Stimulated activated CD8-positive, alpha-beta memory T cell treated with anti-CD3 and anti-CD28 coated beads, Interleukin-7, amount 100 ng/mL, for 48 hours (primary cell): ENCODE results near the gene ATP8A2.
A peak's percentile ranks its signal among the peaks of the same experiment; 100 is the strongest.

Source experiments
- DNase-seq, 2 donors: peaks; one replicate each; pipeline ENCODE4 v3.0.0-alpha.2; 2020; ENCODE audit warnings: low read depth in 1 of 2; ENCODE audit errors: extremely low read depth in 1 of 2

The ATP8A2 gene

DNA sequence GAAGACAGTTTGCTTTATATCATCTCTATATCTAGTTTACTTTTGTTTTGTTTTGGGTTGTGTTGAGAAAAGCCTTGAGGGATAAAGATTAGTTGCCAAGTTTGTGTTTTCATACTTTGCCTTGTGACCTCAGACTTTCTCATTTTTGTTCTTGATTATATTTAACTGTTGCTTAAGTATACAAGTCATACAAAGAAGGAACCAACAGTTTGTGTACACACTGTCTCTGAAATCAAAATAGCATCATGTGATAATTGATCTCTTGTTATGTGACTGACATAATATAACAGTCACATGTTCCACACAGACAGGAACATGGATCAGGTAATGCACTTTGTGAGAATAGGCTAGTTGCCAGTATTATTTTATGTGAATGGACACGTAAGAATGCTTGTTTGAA lies 609.3 kb downstream of the ATP8A2 start:
- DNase-seq, result no peak

DNA sequence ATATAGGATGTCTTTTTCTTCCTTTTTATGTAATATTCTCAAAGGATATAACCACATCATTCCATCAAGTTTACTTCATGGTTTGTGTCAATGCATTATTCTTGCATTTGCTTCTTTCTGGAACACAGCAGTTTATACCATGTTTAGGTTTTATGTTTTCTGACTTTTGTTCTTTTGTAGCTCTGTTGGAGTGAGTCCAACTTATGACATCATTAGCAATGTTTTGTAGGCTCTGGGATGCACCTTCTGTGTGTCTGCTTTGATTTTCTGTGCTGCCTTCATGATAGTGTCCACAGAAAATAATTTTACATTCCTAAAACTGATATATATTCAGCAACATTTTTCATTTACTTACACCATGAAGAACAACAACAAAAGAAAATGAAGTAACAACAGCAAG lies 611.1 kb downstream of the ATP8A2 start:
- DNase-seq, result no peak

DNA sequence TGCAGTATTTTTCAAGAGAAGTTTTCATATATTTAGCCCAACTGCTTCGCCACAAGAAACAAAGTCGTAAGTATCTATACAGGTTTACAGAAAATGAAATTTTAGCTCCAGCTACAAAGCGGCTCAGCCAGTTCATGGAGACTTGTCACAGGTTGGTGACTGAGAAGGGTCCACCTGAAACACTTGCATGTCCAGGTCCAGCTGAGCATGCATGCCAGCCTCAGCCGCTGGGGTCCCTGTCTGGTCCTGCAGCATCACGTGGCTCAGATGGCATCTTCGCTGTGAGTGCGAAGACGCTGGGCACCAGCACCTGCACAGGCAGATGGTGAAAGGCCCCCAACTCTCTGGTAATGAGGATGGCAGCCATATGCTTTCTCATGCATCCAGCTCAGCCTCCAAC lies 616.2 kb downstream of the ATP8A2 start:
- DNase-seq, result no peak

DNA sequence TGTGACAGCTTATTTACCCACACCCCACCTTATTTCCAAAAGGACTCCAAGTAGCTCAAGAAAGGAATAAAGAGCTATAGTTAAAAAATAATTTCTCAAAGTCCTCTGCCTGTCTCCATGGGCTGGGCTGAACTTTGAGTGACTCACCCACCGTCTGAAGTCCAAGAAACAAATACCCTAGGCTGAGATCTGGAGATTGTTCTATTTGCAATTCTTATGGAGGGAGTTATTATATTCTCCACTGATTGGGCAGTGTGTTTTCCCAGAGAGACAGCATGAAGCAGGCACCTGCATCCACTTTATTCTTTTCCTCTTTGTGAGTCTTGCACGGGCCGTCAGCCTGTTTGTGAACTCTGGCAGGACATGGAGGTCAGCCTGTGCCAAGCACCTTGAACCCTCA lies 616.9 kb downstream of the ATP8A2 start:
- no peak for DNase-seq

DNA sequence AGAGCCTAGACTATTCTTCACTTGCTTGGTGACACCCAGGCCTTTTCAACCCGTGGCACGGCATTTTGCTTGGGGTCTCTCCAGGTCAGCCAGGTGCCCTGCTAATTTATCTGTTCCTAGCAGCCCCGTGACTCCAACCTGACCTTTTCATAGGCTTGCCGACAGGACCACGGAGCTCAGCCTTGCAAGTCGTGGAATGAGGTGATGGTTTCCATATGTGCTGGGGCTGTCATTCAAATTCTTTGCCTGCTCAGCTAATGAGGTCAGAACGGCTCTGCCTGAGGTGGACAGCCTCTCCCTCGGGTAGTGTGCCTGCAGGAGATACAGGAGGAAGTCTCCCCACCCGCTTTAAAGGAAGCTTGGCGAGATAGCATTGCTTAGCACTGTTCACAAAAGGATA lies 619.0 kb downstream of the ATP8A2 start:
- no peak for DNase-seq

DNA sequence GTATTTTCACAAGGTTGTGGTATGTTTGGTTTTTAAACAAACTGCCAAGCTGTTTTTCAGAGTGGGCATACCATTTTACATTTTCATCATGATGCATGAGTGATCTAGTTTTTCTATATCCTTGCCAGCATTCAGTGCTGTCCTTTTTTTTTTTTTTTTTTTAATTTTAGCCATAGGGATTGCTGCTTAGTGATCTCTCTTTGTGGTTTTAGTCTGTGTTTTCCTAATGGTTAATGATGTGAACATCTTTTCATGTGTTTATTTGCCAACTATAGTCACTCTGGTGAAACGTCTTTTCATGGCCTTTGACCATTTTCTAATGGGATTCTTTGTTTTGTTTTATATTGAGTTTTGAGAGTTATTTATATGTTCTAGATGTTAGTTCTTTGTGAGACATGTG lies 620.3 kb downstream of the ATP8A2 start:
- no peak for DNase-seq

DNA sequence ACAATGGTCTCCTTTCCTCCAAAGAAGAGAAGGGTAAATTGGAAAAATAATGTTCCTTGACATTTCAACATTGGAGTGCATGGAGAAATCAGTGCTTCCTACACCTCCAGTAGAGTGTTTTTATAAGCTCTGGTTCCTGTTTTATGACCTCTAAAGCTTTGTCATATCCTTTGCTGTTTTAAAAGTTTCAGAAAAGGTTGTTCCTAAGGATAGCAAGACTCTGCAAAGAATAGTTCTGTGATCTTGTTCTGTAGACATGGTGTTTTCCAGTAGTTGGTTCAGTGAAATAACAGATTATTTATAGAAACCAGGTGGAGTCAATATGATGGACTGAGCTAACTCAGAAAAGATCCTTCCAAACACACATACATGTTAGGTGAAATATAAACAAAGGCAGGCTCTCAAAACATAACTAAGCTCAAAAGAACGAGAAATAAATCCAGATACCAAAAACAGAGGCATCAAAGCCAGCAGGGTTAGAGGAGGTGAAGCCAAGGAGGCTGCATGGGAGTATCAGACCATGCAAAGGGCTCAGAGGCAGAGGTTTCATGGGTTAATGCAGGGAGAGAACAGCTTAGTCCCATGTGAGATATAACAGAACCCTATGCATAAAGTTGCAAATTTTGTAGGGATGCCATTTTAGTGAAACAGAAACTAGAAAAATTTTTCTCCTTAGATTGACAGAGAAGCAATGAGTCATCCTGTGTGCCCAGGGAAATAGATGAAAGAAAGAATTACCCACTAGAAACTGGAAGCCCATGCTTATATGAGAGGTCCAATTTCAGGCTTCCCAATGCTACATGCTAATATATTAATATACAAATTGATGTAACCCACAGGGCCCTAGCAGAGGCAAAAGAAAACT lies 635.7 kb downstream of the ATP8A2 start:
- DNase-seq, result no peak

DNA sequence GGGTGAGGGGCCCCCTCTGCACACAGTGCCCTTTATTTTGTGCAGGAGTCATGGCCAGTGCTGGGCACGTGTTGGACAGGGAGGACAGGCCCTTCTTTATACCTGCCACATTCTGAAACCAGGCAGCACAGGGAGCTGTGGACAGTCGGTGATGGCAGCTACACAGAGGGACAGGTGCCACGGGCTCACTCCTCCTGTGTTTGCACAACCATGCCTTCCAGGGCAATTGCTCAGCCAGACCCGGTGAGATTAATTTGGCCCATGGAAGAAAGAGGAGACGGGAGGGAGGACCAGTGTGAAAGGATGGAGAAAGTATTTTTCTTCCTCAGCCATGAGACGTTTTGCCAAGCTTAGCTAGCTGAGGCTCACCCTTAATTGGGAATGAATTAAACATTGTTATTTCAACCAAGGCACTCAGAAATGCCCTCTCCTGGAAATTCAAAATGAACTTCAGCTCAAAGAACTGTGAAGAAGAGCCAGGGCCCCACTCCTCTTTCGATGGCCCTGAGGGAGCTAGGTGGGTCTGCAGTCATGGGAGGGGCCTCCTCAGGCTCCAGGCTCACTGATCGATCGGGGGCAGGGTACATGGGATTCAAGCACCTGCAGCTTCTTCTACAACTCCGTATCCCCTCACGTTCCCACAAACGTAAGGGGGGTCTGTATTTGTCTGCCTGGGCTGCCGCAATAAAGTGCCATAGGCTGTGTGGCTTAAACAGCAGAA lies 638.9 kb downstream of the ATP8A2 start:
- DNase-seq, result no peak

DNA sequence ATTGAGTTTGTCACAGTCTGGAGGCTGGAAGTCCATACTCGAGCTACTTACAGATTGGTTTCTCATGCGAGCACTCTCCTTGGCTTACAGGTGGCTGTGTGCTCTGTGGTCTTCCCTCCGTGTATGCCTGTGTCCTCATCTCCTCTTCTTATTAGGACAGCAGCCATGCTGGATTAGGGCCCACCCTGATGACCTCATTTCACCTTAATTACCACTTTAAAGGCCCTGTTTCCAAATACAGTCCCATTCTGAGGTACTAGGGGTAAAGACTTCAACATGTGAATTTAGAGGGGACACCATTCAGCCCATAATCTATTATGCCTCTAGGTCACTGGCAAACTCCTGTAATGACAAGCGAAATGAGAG lies 639.4 kb downstream of the ATP8A2 start:
- DNase-seq, result no peak

DNA sequence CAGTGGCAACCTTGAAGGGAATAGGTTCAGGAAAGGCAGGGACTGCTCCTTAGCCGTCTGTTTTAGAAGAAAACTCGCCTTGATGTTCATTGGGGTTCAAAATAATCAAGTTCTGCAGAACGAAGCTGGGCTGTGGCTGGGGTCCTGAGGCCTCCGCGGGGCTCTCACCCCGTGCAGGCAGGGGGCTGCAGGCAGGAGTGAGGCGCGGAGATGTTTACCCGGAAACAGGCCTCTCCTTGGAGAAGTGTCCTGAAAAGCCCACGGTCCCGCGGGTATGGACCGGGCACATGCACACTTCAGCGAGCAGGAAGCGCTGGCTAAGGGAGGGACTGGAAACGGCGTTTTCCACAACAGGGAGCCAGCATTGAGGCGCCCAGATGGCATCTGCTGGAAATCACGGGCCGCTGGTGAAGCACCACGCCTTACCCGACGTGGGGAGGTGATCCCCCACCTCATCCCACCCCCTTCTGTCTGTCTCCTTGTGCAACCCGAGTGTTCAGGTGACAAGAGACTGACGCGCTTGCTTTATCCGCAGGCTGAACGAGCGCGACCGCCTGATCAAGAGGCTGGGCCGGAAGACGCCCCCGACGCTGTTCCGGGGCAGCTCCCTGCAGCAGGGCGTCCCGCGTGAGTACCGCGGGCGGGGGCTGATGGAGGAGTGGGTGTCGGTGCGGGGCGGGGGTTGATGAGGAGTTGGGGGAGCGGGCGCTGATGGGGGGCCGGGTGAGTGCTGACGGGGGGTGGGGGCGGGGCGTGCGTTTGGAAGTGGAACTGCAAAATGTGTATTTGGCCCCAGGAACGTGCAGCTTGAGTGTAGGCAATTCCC lies 640.4 kb downstream of the ATP8A2 start:
- DNase-seq, result peak; percentile 20

DNA sequence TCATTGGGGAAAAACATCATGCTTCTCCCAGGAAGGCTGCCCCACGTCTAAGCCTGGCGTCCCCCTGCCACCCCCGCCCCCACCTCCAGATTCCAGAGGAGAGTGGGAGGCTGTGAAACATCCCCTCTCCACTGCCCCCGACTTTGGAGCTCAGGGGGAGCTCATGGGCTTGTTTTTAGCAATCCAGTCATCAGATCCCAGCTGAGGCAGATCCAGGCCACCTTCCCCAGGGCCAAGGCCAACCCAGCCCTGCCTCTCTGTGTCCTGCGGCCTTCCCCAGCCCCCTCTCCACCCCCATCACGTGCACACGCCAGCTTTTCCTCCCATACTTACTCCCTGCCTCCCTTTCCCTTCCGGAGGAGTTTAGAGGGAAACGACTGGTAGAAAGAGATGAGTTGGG lies 641.2 kb downstream of the ATP8A2 start:
- no peak for DNase-seq

DNA sequence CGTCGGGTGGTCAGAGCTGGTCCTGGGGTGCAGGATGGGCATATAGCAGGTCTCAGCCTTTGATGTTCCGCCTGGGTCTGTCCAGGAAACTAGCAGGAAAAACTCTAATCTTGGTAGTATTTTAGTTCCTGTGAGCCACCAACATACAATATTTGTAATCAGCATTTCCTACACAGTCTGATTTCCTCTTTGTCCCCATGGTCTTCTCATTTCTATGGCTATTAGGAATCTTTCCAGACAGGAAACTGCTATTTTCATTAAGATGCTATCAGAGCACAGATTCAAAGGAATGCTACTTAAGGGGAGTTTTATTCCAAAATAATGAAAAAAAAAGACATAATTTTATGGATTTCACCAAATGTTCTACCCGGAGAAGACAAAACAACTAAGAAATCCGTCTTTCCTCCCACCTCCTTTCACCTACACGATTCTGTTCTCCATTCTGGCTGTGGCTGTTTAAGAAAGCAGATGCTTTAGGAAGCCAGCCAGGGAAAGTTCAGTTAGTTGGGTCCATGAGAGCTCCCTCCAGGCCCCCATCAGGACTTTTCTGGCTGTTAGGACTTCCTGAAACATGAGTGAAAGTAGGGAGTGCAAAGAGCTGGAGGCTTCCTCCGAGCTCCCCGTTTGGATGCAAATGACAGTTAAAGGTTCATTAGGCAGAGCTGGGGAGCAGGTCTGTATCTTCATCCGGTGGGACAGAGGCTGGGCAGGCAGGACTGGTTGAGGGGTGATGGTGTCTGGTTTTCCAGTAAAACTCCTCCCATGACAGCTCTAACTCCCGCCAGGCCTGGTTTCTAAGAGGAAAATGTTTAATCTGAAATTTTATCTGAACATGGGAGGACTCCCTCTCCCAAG lies 643.7 kb downstream of the ATP8A2 start:
- no peak for DNase-seq

DNA sequence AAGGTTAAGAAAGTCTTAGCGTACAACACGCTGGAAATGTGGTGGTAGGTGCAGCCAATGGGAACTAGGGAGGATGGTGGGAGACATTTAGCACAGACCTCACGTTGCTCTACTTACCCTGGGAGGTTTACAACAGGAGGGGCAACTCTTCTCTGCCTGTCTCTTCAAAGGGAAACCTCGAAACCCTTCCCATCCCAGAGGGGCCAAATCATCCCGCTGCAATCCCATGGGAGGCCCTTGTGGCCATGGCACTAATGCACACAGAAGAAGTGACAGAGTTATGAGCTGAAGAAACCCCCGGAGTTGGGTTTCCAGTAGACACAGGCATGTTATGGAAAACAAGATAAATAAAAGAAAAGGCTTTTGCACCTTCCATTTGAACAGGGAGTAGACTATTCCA lies 644.4 kb downstream of the ATP8A2 start:
- no peak for DNase-seq

DNA sequence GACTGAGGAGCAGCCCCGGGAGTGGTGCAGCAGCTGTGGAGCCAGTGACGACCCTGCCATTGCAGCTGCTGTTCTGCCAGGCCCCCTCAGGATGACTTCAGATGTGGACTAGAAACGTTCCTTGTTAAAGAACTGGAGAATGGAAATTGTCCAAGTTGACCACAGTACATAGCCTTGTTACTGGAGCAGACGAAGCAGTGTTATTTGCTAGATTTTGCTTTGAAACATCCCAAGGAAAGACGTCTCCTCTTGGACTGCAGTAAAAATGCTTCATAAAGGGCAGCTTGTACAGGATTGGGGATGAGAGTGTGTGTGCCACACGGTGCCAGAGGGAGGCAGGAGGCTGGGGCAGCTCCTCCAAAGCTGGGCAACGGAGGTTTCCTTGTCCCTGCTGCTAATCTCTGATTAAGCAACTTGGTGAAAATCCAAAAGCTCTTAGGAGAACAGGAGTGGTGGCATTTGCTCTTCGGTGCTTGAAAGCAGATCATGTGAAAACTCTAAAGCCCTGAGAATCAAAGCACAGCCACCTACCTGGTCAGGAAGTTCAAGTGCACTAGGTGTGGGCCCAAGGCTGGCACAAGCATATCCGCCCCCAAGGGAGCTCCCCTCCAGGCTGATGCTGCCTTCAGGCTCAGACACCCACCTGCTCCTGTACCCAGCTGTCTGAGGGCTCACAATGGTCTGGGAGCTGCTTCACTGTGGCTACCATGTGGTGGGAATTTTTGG lies 645.6 kb downstream of the ATP8A2 start:
- DNase-seq, result no peak

DNA sequence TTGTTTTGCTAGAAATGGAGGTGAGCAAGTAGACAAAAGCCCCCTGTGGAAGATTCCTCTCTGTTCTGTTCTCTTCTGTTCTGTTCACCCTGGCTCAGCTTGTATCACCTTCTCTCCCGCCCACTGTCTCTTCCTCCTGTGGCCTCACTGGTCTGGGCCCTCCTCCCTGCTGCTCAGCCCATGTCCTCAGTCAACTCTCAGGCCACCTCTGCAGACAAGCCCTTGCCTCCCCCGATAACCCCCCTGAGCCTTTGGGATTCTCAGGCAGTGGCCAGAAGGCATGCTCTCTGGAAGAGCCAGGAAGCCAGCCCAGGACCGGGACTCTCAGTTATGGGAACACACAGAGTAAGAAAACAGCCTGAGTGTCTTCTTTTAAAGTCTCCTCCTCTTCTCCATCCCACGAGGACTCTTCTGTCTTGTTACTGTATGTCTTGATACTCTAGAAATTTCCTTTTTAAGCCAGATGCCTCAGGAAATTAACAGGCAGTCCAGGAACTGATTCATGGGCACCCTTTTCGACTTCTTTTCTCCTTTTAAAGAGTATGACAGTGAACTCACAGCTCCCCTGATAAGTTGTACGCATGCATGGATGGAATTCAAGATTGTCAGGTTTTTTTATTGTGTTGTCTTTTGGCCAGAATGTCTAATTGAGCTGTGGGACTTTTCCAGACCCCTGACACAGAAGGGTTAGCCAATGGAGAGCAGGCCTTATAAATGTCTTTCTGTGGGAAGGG lies 646.3 kb downstream of the ATP8A2 start:
- no peak for DNase-seq

DNA sequence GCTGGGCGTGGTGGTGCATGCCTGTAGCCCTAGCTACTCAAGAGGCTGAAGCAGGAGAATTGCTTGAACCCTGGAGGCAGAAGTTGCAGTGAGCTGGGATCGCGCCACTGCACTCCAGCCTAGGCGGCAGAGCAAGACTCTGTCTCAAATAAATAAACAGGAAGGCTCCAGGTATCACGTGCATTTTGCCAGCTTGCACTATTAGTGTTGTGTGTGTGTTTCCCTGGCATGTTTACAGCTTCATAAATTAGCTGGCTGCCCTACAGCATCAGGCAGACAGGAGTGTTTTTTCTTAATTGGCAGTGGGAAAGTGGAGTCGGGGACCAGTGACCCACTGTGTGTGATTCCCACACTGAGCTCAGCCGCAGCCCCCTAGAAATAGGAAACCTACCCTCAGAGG lies 647.5 kb downstream of the ATP8A2 start:
- DNase-seq, result no peak

DNA sequence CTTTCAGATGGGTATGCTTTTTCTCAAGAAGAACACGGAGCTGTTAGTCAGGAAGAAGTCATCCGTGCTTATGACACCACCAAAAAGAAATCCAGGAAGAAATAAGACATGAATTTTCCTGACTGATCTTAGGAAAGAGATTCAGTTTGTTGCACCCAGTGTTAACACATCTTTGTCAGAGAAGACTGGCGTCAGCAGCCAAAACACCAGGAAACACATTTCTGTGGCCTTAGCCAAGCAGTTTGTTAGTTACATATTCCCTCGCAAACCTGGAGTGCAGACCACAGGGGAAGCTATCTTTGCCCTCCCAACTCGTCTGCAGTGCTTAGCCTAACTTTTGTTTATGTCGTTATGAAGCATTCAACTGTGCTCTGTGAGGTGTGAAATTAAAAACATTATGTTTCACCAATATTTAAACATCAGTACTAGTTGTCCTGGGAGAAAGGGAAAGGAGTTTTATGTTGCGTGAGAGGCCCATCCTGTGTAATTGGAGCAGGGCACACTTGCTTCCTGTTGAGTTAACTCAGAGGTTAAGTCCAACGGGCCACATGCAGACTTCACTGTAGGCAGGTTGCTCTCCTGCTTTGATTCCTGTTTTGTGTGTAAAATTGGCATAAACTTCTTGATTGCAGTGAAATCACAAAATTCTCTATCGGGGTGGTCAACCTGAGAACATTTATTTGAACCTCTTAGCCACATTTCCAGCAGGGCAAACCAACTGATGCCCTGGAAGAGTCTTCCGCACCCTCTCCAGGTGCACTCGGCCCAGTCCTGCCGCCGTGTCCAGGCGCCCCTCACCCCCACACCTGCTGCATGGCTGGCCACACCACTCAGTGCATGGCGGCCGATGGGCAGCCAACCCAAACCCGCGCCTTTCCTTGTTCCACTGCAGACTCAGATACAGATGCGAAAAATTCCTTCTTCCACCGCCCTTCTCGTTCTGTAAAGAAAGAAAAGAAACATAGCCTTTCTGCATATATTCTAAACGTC lies 648.4 kb downstream of the ATP8A2 start:
- DNase-seq, result no peak

DNA sequence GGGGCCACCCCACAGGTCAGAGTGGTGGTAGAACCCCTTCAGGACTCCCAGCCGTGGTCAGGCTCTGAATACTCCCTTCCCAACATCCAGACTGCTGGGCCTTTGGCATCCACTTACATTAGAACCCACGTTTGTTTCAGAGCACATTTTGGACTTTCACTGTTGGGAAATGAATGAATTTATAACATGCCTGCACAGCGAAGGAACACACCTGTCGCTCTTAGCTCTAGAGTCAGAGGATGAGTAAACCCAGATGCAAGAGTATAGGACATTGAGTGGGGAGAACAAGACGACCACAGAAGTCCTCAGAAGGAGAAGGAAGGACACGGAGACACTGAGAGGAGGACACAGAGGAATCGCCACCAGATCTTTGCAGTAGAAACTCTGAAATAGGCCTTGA lies 649.1 kb downstream of the ATP8A2 start:
- DNase-seq, result no peak
